KMS-11 (cell line): ENCODE measurements around the gene MIS18A.

Experiments used
- H2AFZ ChIP-seq: fragments of 200-600 bp; sonication (generic); 2 replicates; pipeline ENCODE4 v1.6.1; 2016; ENCODE audit warnings: antibody characterized with exemption, mixed run types, low read depth
- H3K27ac ChIP-seq: fragments of 200-600 bp; sonication (generic); 2 replicates; pipeline ENCODE4 v1.6.1; 2016; ENCODE audit warnings: mild to moderate bottlenecking, mixed run types
- H3K27me3 ChIP-seq: fragments of 200-600 bp; sonication (generic); 2 replicates; pipeline ENCODE4 v1.6.1; 2017; ENCODE audit warnings: mild to moderate bottlenecking, low read depth, mixed run types, moderate library complexity; ENCODE audit not compliant: insufficient read depth
- H3K36me3 ChIP-seq: fragments of 200-600 bp; sonication (generic); 2 replicates; pipeline ENCODE4 v1.6.1; 2017; ENCODE audit warnings: mild to moderate bottlenecking, mixed run types; ENCODE audit not compliant: insufficient read depth
- H3K4me1 ChIP-seq: fragments of 200-600 bp; sonication (generic); 2 replicates; pipeline ENCODE4 v1.6.1; 2016; ENCODE audit warnings: mild to moderate bottlenecking, low read depth, mixed run types; ENCODE audit not compliant: poor library complexity, severe bottlenecking
- H3K4me2 ChIP-seq: fragments of 200-600 bp; sonication (generic); 2 replicates; pipeline ENCODE4 v1.7.0; 2016; ENCODE audit warnings: mild to moderate bottlenecking, mixed run types
- H3K4me3 ChIP-seq: fragments of 200-600 bp; sonication (generic); IDR thresholded peaks from 2 replicates; pipeline ENCODE4 v1.6.1; 2017; ENCODE audit warnings: low read depth, low read length, mixed read lengths; ENCODE audit not compliant: insufficient read depth
- H3K79me2 ChIP-seq: fragments of 200-600 bp; sonication (generic); 2 replicates; pipeline ENCODE4 v1.6.1; 2016; ENCODE audit warnings: low read depth, mixed run types; ENCODE audit not compliant: insufficient read depth
- H3K9ac ChIP-seq: fragments of 200-600 bp; sonication (generic); 2 replicates; pipeline ENCODE4 v1.6.1; 2016; ENCODE audit warnings: mild to moderate bottlenecking, mixed run types
- H4K20me1 ChIP-seq: fragments of 200-600 bp; sonication (generic); 2 replicates; pipeline ENCODE4 v1.6.1; 2016; ENCODE audit warnings: mild to moderate bottlenecking, mixed run types; ENCODE audit not compliant: insufficient read depth
- TF ChIP-seq, protein P1 (sequence below): fragments of 200-600 bp; sonication (generic); conservative IDR thresholded peaks from 2 replicates; pipeline ENCODE4 v1.6.1; 2017; ENCODE audit warnings: low read depth, mild to moderate bottlenecking, antibody characterized with exemption, low read length, moderate library complexity, mixed read lengths

MIS18A gene

DNA sequence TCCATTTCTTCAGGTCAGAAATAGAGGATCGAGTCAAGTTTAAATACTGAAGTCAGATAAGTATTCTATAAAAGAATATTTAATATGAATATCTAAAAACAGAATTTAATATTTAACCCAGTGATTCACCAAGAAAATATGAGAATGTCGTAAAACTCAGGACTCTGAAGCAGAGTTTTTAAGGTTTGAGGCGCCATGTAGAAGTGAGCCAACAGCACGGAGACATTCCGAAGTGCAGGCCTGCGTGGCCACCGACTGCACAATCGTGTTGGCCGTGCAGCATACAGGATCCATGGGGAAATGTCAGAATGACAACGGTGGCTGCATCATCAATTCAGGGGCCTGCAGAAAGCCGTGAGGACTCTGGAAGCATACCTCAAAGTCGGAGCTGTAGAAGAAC lies 43.3 kb upstream of the MIS18A start:
- H3K36me3 ChIP-seq: peaks cover 15% of the 10 kb centered on the region; the same call in 1 of the 2 replicates
- TF ChIP-seq, protein P1, sequence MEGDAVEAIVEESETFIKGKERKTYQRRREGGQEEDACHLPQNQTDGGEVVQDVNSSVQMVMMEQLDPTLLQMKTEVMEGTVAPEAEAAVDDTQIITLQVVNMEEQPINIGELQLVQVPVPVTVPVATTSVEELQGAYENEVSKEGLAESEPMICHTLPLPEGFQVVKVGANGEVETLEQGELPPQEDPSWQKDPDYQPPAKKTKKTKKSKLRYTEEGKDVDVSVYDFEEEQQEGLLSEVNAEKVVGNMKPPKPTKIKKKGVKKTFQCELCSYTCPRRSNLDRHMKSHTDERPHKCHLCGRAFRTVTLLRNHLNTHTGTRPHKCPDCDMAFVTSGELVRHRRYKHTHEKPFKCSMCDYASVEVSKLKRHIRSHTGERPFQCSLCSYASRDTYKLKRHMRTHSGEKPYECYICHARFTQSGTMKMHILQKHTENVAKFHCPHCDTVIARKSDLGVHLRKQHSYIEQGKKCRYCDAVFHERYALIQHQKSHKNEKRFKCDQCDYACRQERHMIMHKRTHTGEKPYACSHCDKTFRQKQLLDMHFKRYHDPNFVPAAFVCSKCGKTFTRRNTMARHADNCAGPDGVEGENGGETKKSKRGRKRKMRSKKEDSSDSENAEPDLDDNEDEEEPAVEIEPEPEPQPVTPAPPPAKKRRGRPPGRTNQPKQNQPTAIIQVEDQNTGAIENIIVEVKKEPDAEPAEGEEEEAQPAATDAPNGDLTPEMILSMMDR: no peak

DNA sequence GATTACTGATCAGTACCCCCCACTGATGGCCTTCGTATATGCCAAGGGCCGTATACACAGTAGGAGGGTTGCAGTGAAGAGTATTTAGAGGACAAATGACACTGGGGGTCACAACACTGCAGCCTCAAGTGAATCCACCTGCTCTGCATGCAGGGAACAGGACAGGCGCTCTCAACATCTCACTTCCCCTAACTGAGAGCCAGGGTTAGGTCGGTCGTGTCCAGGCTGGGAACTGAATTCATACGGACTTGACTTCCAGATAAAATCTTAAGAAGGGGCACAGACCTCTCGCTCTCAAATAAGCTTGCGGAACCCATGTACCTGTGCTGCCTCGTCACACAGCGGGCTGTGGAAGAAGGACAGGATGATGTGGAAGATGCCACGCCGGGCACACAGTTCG lies 42.6 kb upstream of the MIS18A start:
- H4K20me1 ChIP-seq: no peaks in the 10 kb centered on the region
- TF ChIP-seq, protein P1: no peak
- no peaks in the 10 kb centered on the region for H3K79me2 ChIP-seq
- H3K27ac ChIP-seq: no peak overlapping the region
- H3K4me3 ChIP-seq: no peak overlapping the region
- no peak overlapping the region for H3K4me2 ChIP-seq
- H2AFZ ChIP-seq: no peak overlapping the region
- H3K9ac ChIP-seq: no peak overlapping the region
- no peaks in the 10 kb centered on the region for H3K27me3 ChIP-seq
- peaks cover 15% of the 10 kb centered on the region; the same call in 1 of the 2 replicates for H3K36me3 ChIP-seq
- no peaks in the 10 kb centered on the region for H3K4me1 ChIP-seq

More for the DNA sequence above, 43.3 kb upstream of the MIS18A start:
- Histone ChIP-seq H4K20me1 (no peaks in the 10 kb centered on the region), H3K27ac (no peak overlapping the region), H3K9ac (no peak overlapping the region), H3K4me2 (no peak overlapping the region), H3K4me1 (no peaks in the 10 kb centered on the region), H3K4me3 (no peak overlapping the region), H2AFZ (no peak overlapping the region), H3K79me2 (no peaks in the 10 kb centered on the region), H3K27me3 (no peaks in the 10 kb centered on the region)

DNA sequence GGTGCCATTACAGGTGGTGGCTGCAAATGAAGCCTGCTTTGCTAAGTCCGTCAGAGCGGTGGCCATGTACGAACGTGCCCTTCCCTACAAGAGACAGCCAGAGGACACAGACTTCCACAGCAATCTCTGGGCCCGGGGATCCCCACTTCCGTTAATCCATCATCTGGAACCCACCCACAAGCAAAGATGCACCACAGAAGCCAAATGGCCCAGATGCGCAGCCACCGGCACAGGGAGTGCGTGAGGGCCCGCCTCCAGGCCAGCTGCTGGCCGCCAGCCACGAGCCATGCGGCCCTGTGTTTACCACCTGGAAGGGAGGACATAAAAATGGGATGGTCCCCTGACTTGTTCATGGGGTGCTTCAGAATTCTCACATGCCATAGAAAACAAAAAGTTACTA lies 41.9 kb upstream of the MIS18A start:
- Histone ChIP-seq H3K4me2 (no peak overlapping the region), H3K79me2 (no peaks in the 10 kb centered on the region), H3K36me3 (peaks cover 15% of the 10 kb centered on the region; the same call in 1 of the 2 replicates), H3K27me3 (no peaks in the 10 kb centered on the region), H4K20me1 (no peaks in the 10 kb centered on the region), H3K9ac (no peak overlapping the region), H3K4me1 (no peaks in the 10 kb centered on the region), H3K4me3 (no peak overlapping the region), H3K27ac (no peak overlapping the region), H2AFZ (no peak overlapping the region)
- TF ChIP-seq, protein P1: no peak

DNA sequence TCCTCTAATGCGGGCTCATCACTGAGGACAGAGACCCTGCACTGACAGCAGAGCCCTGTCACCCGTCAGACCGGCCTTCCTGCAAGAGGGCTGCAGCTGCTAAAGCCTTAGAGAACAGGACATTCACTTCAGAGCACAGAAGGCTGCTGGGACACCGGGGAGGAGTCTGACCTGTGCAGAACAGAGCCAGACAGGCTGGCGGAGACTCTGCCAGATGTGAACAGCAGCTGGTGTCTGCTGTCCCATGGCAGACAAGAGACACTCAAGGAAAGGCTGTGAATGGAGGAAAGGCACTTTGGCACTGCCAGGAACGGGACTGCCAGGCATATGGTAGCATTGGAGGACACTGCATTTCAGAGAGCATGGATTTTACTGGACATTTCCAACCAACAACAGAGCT lies 41.2 kb upstream of the MIS18A start:
- Histone ChIP-seq H3K27ac (no peak overlapping the region), H3K9ac (no peak overlapping the region), H2AFZ (no peak overlapping the region), H3K27me3 (no peaks in the 10 kb centered on the region), H4K20me1 (no peaks in the 10 kb centered on the region), H3K36me3 (peaks cover 15% of the 10 kb centered on the region; the same call in 1 of the 2 replicates), H3K4me1 (no peaks in the 10 kb centered on the region), H3K79me2 (no peaks in the 10 kb centered on the region), H3K4me3 (no peak overlapping the region), H3K4me2 (no peak overlapping the region)
- TF ChIP-seq, protein P1: no peak

- Histone ChIP-seq H3K4me2 (no peak overlapping the region), H3K4me1 (no peaks in the 10 kb centered on the region), H3K27me3 (no peaks in the 10 kb centered on the region), H3K4me3 (no peak overlapping the region), H4K20me1 (no peaks in the 10 kb centered on the region), H2AFZ (no peak overlapping the region), H3K36me3 (peaks cover 18% of the 10 kb centered on the region; the same call in 1 of the 2 replicates), H3K27ac (no peak overlapping the region), H3K79me2 (no peaks in the 10 kb centered on the region), H3K9ac (no peak overlapping the region)
- TF ChIP-seq, protein P1: no peak
Measured at GRCh38 chr21:32319012-32319411, 40.2 kb upstream of the MIS18A start.
